Measurements from ENCODE around the gene ADGRA1.

GRCh38 chr10:133087045-133087678 is 562 bp upstream of the ADGRA1 start:
- no peak for TF ChIP-seq EZH2phosphoT487 (IDR thresholded peaks at IDR 0.05; ENCODE audit: borderline replicate concordance)
- TF ChIP-seq CTCF (conservative IDR thresholded peaks at IDR 0.05; ENCODE audit: low read length) = no peak
